Measurements from ENCODE around the gene TBX4.

DNA sequence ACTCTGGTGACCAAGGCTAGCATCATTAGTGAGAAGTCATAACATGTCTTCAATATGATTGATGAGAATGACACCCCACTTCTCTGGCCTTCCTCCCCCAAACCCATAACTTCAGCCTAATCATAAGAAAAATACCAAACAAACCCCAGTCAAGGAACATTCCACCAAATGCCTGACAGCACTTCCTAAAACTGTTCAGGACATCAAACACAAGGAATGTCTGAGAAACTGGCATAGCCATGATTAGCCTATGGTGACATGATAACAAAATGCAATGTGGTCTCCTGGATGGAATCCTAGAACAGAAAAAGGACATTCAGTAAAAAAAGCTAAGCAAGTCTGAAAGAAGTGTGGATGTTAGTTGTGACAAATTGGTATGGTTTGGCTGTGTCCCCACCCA is 24.7 kb upstream of the TBX4 start:
- TF ChIP-seq, protein P1, sequence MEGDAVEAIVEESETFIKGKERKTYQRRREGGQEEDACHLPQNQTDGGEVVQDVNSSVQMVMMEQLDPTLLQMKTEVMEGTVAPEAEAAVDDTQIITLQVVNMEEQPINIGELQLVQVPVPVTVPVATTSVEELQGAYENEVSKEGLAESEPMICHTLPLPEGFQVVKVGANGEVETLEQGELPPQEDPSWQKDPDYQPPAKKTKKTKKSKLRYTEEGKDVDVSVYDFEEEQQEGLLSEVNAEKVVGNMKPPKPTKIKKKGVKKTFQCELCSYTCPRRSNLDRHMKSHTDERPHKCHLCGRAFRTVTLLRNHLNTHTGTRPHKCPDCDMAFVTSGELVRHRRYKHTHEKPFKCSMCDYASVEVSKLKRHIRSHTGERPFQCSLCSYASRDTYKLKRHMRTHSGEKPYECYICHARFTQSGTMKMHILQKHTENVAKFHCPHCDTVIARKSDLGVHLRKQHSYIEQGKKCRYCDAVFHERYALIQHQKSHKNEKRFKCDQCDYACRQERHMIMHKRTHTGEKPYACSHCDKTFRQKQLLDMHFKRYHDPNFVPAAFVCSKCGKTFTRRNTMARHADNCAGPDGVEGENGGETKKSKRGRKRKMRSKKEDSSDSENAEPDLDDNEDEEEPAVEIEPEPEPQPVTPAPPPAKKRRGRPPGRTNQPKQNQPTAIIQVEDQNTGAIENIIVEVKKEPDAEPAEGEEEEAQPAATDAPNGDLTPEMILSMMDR (conservative IDR thresholded peaks at IDR 0.05): no peak
- no peak for TF ChIP-seq EZH2 (IDR thresholded peaks at IDR 0.05; ENCODE audit: low read depth)

All from PC-9 (cell line).